ENCODE data around the gene LALBA.

DNA sequence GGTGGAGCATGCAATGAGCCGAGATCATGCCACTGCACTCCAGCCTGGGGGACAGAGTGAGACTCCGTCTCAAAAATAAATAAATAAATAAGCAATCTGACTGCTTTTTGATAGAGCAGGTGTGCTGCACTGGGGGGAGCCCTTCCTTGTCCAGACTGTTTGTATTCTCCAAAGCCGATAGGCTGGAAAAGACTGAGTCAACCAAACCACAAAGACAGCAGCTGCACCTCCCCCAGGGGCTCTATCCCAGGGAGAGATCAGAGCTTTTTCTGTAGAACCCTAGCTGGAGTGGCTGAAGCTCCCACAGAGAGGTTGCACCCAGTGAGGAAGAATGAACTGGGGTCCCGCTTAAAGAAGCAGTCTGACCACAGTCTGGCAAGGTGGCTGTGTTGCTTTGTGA, 45.8 kb upstream of the LALBA start:
- TF ChIP-seq GATA2 (IDR thresholded peaks at IDR 0.05; ENCODE audit: low read depth, low read length), result no peak
- TF ChIP-seq GATA3 (IDR thresholded peaks at IDR 0.05; ENCODE audit: low read depth, low read length), result no peak
